ENCODE results near the gene AFF3.
"Not testable (repeated sequence)": the region's sequence is repeated elsewhere in the genome, so short reads cannot be mapped to it uniquely, and the experiment has no call there.

Gene AFF3

DNA sequence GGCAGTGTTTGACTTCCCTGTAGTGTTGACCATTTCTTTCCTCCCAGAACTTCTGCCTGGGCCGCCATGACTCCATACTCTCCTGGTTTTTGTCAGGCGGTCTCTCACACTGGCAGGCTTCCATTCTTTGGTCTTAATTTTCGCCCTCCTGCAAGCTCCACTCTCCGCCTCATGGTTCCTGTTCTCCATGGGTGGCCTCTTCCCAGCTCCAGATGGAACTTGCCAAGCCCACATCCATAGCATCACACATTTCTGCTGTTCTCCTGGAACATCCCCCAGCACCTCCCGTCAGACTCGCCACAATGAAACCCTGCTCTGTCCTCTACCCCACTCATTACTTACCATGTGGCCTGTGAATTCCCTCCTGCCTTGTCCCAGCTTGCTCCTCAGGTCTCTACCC is 896 bp upstream of the AFF3 start:
- DNase-seq: no peak

- DNase-seq: no peak
Observed at GRCh38 chr2:100141906-100142305, 484 bp downstream of the AFF3 start.

DNA sequence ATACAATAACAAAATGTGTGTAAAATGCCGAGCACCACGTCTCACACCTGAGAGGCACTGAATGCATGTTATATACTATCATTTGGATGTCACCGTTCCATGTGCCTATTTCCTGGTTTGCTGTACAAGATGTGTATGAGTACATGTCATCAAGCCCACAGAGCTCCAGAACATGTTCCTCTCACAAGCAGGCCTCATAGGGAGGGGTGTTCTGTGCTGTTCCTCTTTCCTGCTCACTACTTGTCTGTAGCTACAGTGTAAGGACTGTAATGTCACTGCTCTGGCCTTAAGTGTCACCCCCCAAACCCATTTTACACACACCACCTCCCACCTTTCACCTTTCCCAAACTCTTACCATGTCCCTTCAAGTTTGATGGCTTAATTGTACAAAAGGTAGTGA is 1.8 kb downstream of the AFF3 start:
- no peak for DNase-seq

DNA sequence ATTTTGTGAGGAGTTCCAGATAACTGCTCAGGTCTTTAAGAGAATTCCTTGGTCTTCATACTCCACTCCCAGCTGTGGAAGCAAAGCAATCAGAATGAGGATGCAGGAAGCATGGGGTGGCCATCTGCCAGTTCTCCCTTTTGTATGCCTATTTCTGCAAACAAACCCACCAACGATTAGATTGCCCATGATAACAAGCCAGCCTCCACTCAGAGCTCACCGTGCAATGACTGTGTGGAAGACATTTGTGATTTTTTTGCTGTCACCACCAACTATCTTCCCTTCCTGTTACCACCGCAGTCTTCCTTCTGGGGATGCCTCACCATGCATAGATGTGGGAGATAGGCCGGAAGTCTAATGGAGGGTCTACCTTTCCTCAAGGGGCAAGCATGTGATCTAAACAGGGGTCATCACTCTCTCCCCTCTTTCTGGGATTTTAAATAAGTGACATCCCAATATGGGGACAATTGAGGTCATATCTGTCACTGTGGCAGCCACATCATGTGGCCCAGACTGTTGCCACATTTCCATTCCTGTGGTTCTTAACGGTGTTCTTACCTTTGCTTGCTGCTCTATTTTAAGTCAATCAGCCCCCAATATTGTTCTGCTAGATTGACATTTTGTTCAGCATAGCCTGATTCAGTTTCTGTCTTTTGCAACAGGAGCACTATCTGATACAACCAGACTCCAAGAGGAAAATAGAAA is 4.4 kb downstream of the AFF3 start:
- no peak for DNase-seq

- no peak for DNase-seq
Observed at GRCh38 chr2:100137318-100137717, 5.1 kb downstream of the AFF3 start.

DNA sequence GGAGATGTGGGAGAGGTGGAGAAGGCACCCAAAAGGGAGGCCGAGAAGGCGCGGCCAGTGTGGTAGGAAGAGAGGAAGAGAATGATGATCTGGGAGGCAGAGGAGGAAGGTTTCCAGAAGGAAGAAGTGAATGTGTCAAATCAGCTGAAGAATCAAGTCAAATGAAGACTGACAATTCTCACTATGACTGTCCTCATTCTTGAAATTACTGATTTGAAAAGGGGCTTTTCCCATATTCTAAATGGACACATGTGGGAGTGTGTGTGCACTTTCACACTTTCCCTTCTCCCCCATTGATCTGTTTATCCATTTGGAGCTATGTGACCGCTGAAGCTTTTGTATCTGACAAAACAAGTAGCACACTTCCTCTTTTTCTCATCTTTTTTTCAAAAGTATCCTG is 6.1 kb downstream of the AFF3 start:
- no peak for DNase-seq

DNA sequence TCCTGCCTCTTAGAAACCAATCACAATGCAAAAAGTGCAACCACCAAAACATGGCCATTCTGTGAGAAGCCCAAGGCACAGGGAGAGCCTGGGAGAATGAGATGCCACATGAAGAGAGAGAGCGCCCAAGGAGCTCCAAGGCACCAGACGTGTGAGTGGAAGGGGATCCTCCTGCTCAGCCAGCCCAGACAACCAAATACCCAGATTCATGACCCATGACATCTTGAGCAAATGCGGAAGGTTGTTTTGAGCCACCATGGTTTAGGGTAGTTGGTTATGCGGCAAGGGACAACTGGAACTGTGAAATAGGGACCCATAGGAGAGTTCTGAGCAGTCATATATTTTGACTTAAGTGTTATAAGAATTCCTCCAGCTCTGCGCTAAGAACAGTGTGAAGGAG is 7.0 kb downstream of the AFF3 start:
- no peak for DNase-seq

- DNase-seq: no peak
Observed at GRCh38 chr2:100130595-100131391, 11.6 kb downstream of the AFF3 start.

DNA sequence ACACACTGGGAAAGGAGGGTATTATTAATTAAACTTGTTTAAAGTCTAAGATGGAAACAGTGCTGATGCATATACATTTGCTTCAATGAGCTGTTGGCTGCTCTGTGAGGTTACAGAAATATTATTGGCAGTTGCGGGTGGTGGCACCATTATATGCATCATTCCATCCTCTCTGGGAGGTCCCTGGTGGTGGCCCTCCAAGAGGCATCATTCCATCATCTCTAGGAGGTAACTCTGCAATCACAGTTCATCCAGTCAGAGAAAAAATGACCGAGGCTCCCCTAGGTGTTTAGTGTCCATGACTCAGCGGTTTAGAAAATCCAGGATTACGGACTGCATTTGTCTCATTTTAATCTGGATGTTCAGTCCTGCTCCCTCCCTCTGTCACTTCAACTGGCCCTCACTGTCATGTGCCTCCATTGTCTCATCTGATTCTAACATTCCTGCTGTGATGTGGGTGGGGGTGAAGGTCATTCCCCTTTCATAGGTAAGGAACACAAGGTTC is 15.4 kb downstream of the AFF3 start:
- no peak for DNase-seq

- no peak for DNase-seq
Observed at GRCh38 chr2:100126201-100126600, 16.2 kb downstream of the AFF3 start.

GRCh38 chr2:100125626-100126025 is 16.8 kb downstream of the AFF3 start:
- DNase-seq: no peak

GRCh38 chr2:100124761-100125160 is 17.6 kb downstream of the AFF3 start:
- DNase-seq: no peak

GRCh38 chr2:100121124-100121718 is 21.2 kb downstream of the AFF3 start:
- DNase-seq: no peak

DNA sequence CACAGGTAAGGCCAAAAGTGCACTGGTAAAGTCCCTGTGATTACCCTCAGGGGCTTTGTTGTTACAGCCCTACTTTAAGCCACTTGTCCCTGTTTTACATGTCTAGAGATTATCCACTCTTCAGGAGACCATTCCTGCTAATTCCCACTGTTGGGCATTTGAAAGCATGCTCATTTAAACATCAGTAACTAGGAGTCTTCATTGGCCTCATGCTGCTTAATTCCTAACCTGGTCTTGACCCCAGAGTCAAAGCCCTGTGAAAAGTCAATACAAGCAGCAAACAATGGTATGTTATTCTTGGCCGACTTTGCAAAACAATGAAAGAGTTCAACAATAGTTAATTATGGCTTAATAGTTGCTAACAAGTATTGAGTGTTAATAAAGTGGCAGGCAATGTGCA is 23.2 kb downstream of the AFF3 start:
- no peak for DNase-seq

- DNase-seq: no peak
Observed at GRCh38 chr2:100113990-100114433, 28.4 kb downstream of the AFF3 start.

DNA sequence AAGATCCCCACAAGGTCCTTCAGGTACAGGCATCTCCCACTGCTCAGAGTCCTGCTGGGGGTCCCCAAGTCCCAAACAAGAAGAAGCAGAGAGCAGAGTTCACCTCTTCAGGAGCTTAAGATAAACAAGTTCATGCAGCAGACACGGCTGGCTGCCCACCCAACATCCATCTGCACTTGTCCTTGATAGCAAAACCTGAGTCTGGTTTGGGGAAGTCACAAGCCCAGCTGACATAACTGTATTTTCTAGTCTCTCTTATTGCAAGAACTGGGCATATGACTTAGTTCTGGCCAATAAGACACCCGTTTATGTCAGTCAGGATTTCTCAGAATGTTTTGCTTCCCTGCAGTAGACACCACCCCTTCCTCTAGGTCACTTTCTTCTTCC is 31.8 kb downstream of the AFF3 start:
- DNase-seq: no peak

DNA sequence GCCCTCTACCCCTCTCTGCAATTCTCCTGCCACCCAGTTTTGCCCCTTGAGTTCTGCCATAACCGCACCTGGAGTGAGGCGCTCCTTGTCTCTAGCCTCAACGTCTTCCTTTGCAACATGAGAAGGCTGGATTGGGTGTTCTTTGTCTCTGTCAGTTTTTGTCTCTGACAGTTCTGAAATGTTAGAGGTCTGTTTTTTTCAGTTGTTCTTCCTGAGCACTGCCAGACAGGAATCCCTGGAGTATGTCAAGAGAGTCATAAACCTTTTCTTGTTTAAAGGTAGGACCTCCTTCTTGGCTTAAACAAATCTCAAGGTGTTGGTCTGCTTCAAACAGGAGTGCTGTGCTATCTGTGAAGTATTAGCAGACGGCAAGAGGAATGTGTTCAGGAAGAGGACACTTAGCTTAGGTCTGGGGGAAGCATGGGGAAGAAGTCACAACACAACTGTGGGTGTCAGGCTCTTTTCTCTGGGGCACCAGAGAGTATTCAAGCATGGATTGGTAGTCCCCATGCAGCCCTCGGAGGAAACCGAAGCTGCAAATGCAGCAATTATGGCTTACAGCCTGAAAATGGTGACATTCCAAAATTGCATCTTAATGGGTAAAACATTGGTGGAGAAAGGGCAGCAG is 32.3 kb downstream of the AFF3 start:
- no peak for DNase-seq

DNA sequence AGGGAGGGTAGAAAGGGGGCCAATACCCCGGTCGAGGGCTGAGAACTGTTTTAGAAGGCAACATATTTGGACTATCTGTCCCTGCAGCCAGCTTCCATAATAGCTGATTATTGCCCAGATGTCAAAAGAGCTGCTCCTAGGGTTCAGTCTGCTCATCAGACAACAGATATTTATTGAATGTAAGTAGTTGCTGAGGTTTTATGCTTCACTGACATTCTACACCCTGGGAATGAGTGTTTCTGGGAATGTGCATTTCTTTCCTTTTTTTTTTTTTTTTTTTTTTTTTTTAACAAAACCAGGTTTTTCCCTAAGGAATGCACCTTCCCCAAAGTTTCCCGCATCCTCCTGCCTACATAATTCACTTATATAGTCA is 33.8 kb downstream of the AFF3 start:
- DNase-seq: not testable (repeated sequence)

- no peak for DNase-seq
Observed at GRCh38 chr2:100107906-100108647, 34.3 kb downstream of the AFF3 start.

DNA sequence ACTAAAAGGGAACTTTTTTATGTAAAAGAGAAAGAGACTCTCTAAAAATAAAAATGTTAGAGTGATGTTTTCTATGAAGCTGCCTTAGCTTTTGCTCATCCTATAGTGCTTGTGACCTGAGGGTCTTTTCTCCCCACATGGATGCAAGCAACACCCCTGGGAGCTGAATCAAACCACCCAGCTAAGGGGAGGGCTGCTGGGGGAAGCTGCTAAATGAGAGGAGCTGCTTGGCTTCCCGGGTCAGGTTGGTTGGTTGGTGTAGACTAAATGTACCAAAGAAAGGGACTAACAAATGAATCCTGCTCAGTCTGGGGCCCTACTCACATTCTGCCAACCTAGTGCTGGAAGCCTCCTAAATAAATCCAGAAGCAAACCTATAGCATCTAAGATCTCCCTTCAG is 35.0 kb downstream of the AFF3 start:
- DNase-seq: no peak

GRCh38 chr2:100106460-100106859 is 35.9 kb downstream of the AFF3 start:
- no peak for DNase-seq

- DNase-seq: no peak
Observed at GRCh38 chr2:100105678-100106054, 36.7 kb downstream of the AFF3 start.

Measured in NCI-H1436 (cell line).